OCI-LY3 (cell line): ENCODE measurements around the gene SPATA17.

Experiments used
- CTCF ChIP-seq: fragments of 200-600, 300-600 bp; sonication (generic); IDR thresholded peaks from 2 replicates; pipeline ENCODE4 v1.5.1; 2014; ENCODE audit warnings: antibody characterized with exemption, low read length, low read depth
- EZH2phosphoT487 ChIP-seq: fragments of 200-600 bp; shearing (Covaris generic); IDR thresholded peaks from 2 replicates; pipeline ENCODE4 v1.6.1; 2018; ENCODE audit warnings: antibody characterized with exemption, mixed run types, low read depth

GRCh38 chr1:217747156-217747769 lies 116.1 kb downstream of the SPATA17 start:
- TF ChIP-seq CTCF (peak; percentile 90), EZH2phosphoT487 (no peak)
